Glutamatergic neuron (in vitro differentiated cells): ENCODE data around the gene RUFY3. TPM values are rescaled to one million over a fixed set of nuclear protein-coding genes. Genes with fewer than 3 reads are reported as not detected.

Source experiments
- DNase-seq: peaks from one replicate; pipeline ENCODE4 v3.0.0; 2022
- H3K27ac Mint-ChIP-seq: one replicate; pipeline ENCODE4 v1.8.0; 2020; ENCODE audit warnings: mild to moderate bottlenecking, mixed read lengths, inconsistent platforms; ENCODE audit not compliant: unreplicated experiment
- H3K27me3 Mint-ChIP-seq: one replicate; pipeline ENCODE4 v1.8.0; 2020; ENCODE audit warnings: mild to moderate bottlenecking, moderate library complexity, mixed read lengths, inconsistent platforms; ENCODE audit not compliant: unreplicated experiment
- H3K36me3 Mint-ChIP-seq: one replicate; pipeline ENCODE4 v1.8.0; 2020; ENCODE audit warnings: mild to moderate bottlenecking, mixed read lengths, inconsistent platforms; ENCODE audit not compliant: unreplicated experiment
- H3K4me1 Mint-ChIP-seq: one replicate; pipeline ENCODE4 v1.8.0; 2020; ENCODE audit warnings: mild to moderate bottlenecking, low read depth, mixed read lengths, inconsistent platforms; ENCODE audit not compliant: unreplicated experiment
- H3K4me3 Mint-ChIP-seq: one replicate; pipeline ENCODE4 v1.8.0; 2020; ENCODE audit warnings: mild to moderate bottlenecking, mixed read lengths, inconsistent platforms; ENCODE audit not compliant: unreplicated experiment
- H3K9me3 Mint-ChIP-seq: one replicate; pipeline ENCODE4 v1.8.0; 2020; ENCODE audit warnings: mild to moderate bottlenecking, moderate library complexity, mixed read lengths, inconsistent platforms; ENCODE audit not compliant: unreplicated experiment
- CTCF ChIP-seq: fragments of 200-600 bp; sonication (generic); IDR thresholded peaks from one replicate; pipeline ENCODE4 v1.5.0; 2021; ENCODE audit not compliant: partially characterized antibody, unreplicated experiment
- total RNA-seq: library from RNA; stranded (reverse); fragmentation: NEBNext Ultra II Directional; extraction: Animal tissue kit (Norgen Biotek cat#: 25700); gene quantifications from one replicate; pipeline ENCODE4 v1.2.1, GENCODE V29; 2021; ENCODE audit not compliant: unreplicated experiment

The RUFY3 gene
- total RNA-seq, 1 donor from 2014 or later: 291 TPM

DNA sequence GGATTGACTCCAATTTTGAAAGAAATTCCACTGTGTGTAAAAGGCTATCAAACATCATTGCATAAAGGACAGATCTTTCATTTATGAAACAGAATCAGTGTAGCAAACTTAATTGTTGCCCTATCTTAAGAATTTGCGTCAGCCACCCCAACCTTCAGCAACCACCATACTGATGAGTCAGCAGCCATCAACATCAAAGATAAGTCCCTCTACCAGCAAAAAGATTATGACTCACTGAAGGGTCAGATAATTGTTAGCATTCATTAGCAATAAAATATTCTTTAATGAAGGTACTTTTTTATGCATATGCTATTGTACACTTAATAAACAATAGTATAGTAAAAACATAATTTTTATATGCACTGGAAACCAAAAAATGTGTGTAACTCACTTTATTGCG, 133.7 kb downstream of the RUFY3 start:
- Mint-ChIP-seq H3K4me3 (no peak overlapping the region), H3K27ac (no peak overlapping the region), H3K27me3 (no peaks in the 10 kb centered on the region), H3K4me1 (no peaks in the 10 kb centered on the region), H3K9me3 (no peaks in the 10 kb centered on the region), H3K36me3 (no peaks in the 10 kb centered on the region)
- no peak for DNase-seq
- TF ChIP-seq CTCF: no peak

Other genes starting within 250 kb of the RUFY3 start
- gene MUC7, start 249.8 kb upstream of the RUFY3 start, total RNA-seq: not detected
- not detected for gene AMTN, start 203.4 kb upstream of the RUFY3 start, total RNA-seq
- not detected for gene AMBN, start 129.7 kb upstream of the RUFY3 start, total RNA-seq
- gene ENAM, start 93.2 kb upstream of the RUFY3 start, total RNA-seq: not detected
- not detected for gene JCHAIN, start 55.5 kb upstream of the RUFY3 start, total RNA-seq
- gene UTP3, start 33.4 kb upstream of the RUFY3 start, total RNA-seq: 23.5 TPM
- gene GRSF1, start 117.9 kb downstream of the RUFY3 start, total RNA-seq: 61.1 TPM
- gene MOB1B, start 180.4 kb downstream of the RUFY3 start, total RNA-seq: 24.6 TPM